Breast epithelium (tissue), 4 donors: Measurements from ENCODE around the gene PTPN14. TPM values are rescaled to one million over a fixed set of nuclear protein-coding genes. Genes with fewer than 3 reads are reported as not detected.

Experiments used
- DNase-seq, 2 donors: peaks; one replicate each; pipeline ENCODE4 v3.0.0-alpha.2; 2019; ENCODE audit warnings: low spot score in 2 of 2
- H3K27ac ChIP-seq, 2 donors: fragments of 200-600 bp; sonication (generic) in 1 of 2; one replicate each; pipeline ENCODE4 v1.5.1; 2016 to 2019; ENCODE audit warnings: mild to moderate bottlenecking in 1 of 2
- H3K27me3 ChIP-seq, 2 donors: fragments of 200-600 bp; sonication (generic) in 1 of 2; one replicate each; pipeline versions ENCODE4 v1.5.1 to v1.6.0; 2017 to 2019; ENCODE audit warnings: control low read depth in 1 of 2, mild to moderate bottlenecking in 1 of 2
- H3K36me3 ChIP-seq: fragments of 200-600 bp; one replicate; pipeline ENCODE4 v1.5.1; 2019
- H3K4me1 ChIP-seq, 2 donors: fragments of 200-600 bp; sonication (generic); one replicate each; pipeline ENCODE4 v1.5.1; 2016 to 2019; ENCODE audit warnings: control low read depth in 1 of 2
- H3K4me3 ChIP-seq, 3 donors: fragments of 200-600 bp; sonication (generic); 1 replicate in 2 of 3; 2 replicates in 1 of 3; pipeline ENCODE4 v1.5.1; 2016 to 2019; ENCODE audit warnings: mild to moderate bottlenecking in 3 of 3, moderate library complexity in 2 of 3
- H3K9me3 ChIP-seq, 2 donors: fragments of 200-600 bp; sonication (generic) in 1 of 2; one replicate each; pipeline ENCODE4 v1.5.1; 2016 to 2019; ENCODE audit warnings: control low read depth in 1 of 2
- CTCF ChIP-seq, 3 donors: fragments of 450-650 bp; IDR thresholded peaks; one replicate each; pipeline ENCODE4 v1.5.1; 2016 to 2017; ENCODE audit warnings: antibody characterized with exemption in 3 of 3, mild to moderate bottlenecking in 3 of 3, moderate library complexity in 3 of 3
- POLR2A ChIP-seq: fragments of 450-650 bp; IDR thresholded peaks from one replicate; pipeline ENCODE4 v1.6.1; 2016; ENCODE audit warnings: antibody characterized with exemption, mild to moderate bottlenecking, moderate library complexity
- POLR2AphosphoS5 ChIP-seq, 3 donors: sonication (generic); formaldehyde crosslinking; IDR thresholded peaks; one replicate each; pipeline ENCODE4 v1.6.1; 2017; ENCODE audit warnings: antibody characterized with exemption in 3 of 3
- intact Hi-C: fragments of 100-400 bp; cut with DNase I; formaldehyde crosslinking; loops from one replicate; pipeline ENCODE4 v1.15.1; 2023; ENCODE audit warnings: low total_unique reads
- total RNA-seq, 3 donors: library from RNA; depleted of rRNA; stranded (reverse); fragments of >200 nt; gene quantifications; one replicate each; pipeline ENCODE4 v1.1.0, GENCODE V29; 2016

PTPN14 gene
- total RNA-seq, 3 donors from 2014 or later = 30.4 to 57.4 (median 49.5) TPM

GRCh38 chr1:214460304-214460916, 91.0 kb downstream of the PTPN14 start:
- Histone ChIP-seq H3K27ac (peak overlapping the region in 1 of 2 donors; percentile 36), H3K4me3 (no peak overlapping the region), H3K9me3 (no peaks in the 10 kb centered on the region), H3K36me3 (no peaks in the 10 kb centered on the region), H3K27me3 (no peaks in the 10 kb centered on the region), H3K4me1 (no peaks in the 10 kb centered on the region)
- intact Hi-C loops = no loop called here
- TF ChIP-seq CTCF (IDR thresholded peaks at IDR 0.05) (no peak), POLR2AphosphoS5 (IDR thresholded peaks at IDR 0.05) (no peak), POLR2A (no peak)
- DNase-seq = no peak

DNA sequence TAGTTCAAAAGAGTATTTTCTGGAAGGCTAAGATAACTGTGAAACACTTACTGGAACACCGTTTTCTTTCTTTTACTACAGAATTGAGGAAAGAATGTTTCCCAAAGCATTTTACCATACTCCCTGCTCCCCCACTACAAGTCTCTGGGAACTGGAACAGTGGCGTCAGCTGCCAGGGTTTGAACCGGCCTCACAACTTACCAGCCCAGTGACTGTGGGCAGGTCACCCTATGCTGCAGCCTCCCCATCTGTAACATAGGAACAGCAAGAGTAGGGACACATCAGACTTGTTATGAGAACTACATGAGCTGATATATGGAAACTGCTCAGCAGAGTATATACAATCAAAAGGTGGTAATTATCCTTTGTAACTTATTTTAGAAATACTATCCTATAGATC, 91.5 kb downstream of the PTPN14 start:
- H3K4me1 ChIP-seq = no peaks in the 10 kb centered on the region
- TF ChIP-seq POLR2A (no peak), CTCF (IDR thresholded peaks at IDR 0.05) (no peak), POLR2AphosphoS5 (IDR thresholded peaks at IDR 0.05) (no peak)
- no peak overlapping the region for H3K4me3 ChIP-seq
- H3K27me3 ChIP-seq = no peaks in the 10 kb centered on the region
- peak overlapping the region in 1 of 2 donors; percentile 36 for H3K27ac ChIP-seq
- intact Hi-C loops = no loop called here
- no peak for DNase-seq
- no peaks in the 10 kb centered on the region for H3K36me3 ChIP-seq
- no peaks in the 10 kb centered on the region for H3K9me3 ChIP-seq

DNA sequence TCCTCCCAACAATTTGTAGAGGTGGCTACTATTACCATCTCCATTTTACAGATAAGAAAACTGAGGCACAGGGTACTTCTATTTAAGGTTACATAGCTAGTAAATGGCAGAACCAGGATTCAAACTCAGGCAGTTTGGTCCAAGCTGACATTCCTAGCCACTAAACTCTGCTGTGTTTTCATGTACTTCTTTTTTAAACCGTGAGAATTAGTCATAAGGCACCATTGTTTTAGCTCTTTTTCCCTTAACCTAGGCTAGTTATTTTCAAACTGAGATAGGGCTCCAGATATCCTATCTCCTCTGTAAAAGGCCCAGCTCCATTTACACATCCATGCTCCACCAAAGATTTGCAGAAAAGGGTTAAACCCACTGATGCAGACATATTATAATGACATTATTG, 92.9 kb downstream of the PTPN14 start:
- TF ChIP-seq POLR2AphosphoS5 (IDR thresholded peaks at IDR 0.05) = no peak
- no peak for TF ChIP-seq CTCF (IDR thresholded peaks at IDR 0.05)
- no peak for TF ChIP-seq POLR2A
- H3K27me3 ChIP-seq = no peaks in the 10 kb centered on the region

DNA sequence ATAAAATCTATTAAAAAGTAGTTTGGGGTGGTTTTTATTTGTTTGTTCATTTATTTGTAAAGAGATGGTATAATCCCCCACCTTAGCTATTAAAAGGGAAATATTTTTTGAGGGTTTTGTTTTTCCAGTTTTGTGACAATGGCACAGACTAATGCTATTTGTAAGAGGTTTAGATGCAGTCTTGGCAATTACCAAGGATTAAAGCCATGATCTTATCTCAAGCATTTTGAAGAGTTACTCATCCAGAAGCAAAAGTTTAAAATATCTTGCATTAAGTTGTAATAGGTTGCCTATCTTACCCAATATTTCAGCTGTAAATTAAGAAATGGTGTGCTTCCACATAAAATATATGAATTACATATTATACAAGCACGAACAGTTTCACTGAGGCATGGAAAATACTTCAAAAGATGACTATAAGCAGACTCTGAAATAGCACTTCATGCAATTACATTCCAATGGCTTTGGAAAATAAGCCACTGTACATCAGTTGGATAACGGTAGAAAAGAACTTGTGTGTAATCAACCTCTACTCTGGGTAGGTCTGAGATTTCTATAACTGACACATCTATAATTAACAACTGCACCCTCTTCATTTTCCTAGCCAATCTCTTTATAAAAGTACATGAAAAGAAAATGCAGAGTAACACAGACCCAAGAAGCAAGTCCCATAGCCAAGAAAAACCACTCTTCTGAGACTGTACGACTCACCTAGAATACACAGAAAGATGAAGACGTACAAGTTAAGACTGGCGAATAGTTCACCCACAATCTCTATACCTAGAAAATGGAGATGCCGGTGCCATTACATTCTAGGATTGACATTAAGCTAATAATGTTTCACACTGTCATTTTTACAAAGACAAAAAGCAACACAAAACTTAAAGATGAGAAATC, 95.2 kb downstream of the PTPN14 start:
- no peak for DNase-seq
- Histone ChIP-seq H3K4me3 (no peak overlapping the region), H3K27me3 (no peaks in the 10 kb centered on the region), H3K4me1 (no peaks in the 10 kb centered on the region), H3K36me3 (no peaks in the 10 kb centered on the region), H3K27ac (no peak overlapping the region), H3K9me3 (no peaks in the 10 kb centered on the region)
- TF ChIP-seq CTCF (IDR thresholded peaks at IDR 0.05) (no peak), POLR2A (no peak), POLR2AphosphoS5 (IDR thresholded peaks at IDR 0.05) (no peak)
- intact Hi-C loops = no loop called here

More for the DNA sequence above, 92.9 kb downstream of the PTPN14 start:
- Histone ChIP-seq H3K36me3 (no peaks in the 10 kb centered on the region), H3K4me3 (no peak overlapping the region), H3K4me1 (no peaks in the 10 kb centered on the region), H3K27ac (no peak overlapping the region), H3K9me3 (no peaks in the 10 kb centered on the region)
- intact Hi-C loops = no loop called here
- DNase-seq = no peak

- H3K36me3 ChIP-seq = no peaks in the 10 kb centered on the region
- no peak for DNase-seq
- H3K4me3 ChIP-seq = no peak overlapping the region
- peak overlapping the region in 1 of 2 donors; percentile 26 for H3K27ac ChIP-seq
- H3K4me1 ChIP-seq = no peaks in the 10 kb centered on the region
- intact Hi-C loops = no loop called here
- TF ChIP-seq POLR2AphosphoS5 (IDR thresholded peaks at IDR 0.05) = no peak
- TF ChIP-seq CTCF (IDR thresholded peaks at IDR 0.05) = no peak
- no peak for TF ChIP-seq POLR2A
- H3K27me3 ChIP-seq = no peaks in the 10 kb centered on the region
- no peaks in the 10 kb centered on the region for H3K9me3 ChIP-seq
These were observed 95.9 kb downstream of the PTPN14 start for GRCh38 chr1:214455479-214455878.
